Measurements from ENCODE around the gene MYLK.

- TF ChIP-seq CTCF (IDR thresholded peaks at IDR 0.05) (no peak), EZH2 (IDR thresholded peaks at IDR 0.05; ENCODE audit: borderline replicate concordance, insufficient read depth, low read depth, low read length, poor library complexity, severe bottlenecking) (no peak)
These were observed 149.6 kb downstream of the MYLK start for GRCh38 chr3:123734527-123734902.

Data from B cell (primary cell).